Neuronal stem cell (in vitro differentiated cells): ENCODE measurements around the gene DYNLT4.
"Not testable (repeated sequence)": the region's sequence is repeated elsewhere in the genome, so short reads cannot be mapped to it uniquely, and the experiment has no call there.

Experiments used
- DNase-seq: peaks from one replicate; pipeline ENCODE4 v3.0.0-alpha.2; 2013; ENCODE audit warnings: low spot score
- H2AFZ ChIP-seq: one replicate; pipeline ENCODE4 v1.6.1; 2013; ENCODE audit warnings: mild to moderate bottlenecking, low read length, inconsistent platforms
- H2AK5ac ChIP-seq: 2 replicates; pipeline ENCODE4 v1.6.1; 2013; ENCODE audit warnings: low read depth, mild to moderate bottlenecking, inconsistent platforms, low read length, moderate library complexity, mixed read lengths
- H2BK120ac ChIP-seq: 2 replicates; pipeline ENCODE4 v1.6.1; 2013; ENCODE audit warnings: low read depth, mild to moderate bottlenecking, inconsistent platforms, low read length, moderate library complexity, mixed read lengths
- H2BK12ac ChIP-seq: one replicate; pipeline ENCODE4 v1.6.1; 2013; ENCODE audit warnings: low read length, inconsistent platforms
- H2BK15ac ChIP-seq: 2 replicates; pipeline ENCODE4 v1.6.1; 2013; ENCODE audit warnings: mild to moderate bottlenecking, low read length, inconsistent platforms, mixed read lengths
- H2BK5ac ChIP-seq: one replicate; pipeline ENCODE4 v1.6.1; 2013; ENCODE audit warnings: inconsistent platforms, mild to moderate bottlenecking, low read length, moderate library complexity
- H3K14ac ChIP-seq: one replicate; pipeline ENCODE4 v1.6.1; 2013; ENCODE audit warnings: low read length, inconsistent platforms
- H3K18ac ChIP-seq: 2 replicates; pipeline ENCODE4 v1.6.1; 2013; ENCODE audit warnings: low read length, inconsistent platforms
- H3K23ac ChIP-seq: 2 replicates; pipeline ENCODE4 v1.6.1; 2013; ENCODE audit warnings: low read depth, mild to moderate bottlenecking, mixed read lengths, low read length, inconsistent platforms; ENCODE audit not compliant: poor library complexity
- H3K27ac ChIP-seq: replicated peaks from 3 replicates; pipeline ENCODE4 v1.5.1; 2013; ENCODE audit warnings: low read length, inconsistent platforms
- H3K27me3 ChIP-seq, 3 experiments: 2 replicates each; pipeline ENCODE4 v1.6.1; 2013; ENCODE audit warnings: low read length in 3 of 3, mild to moderate bottlenecking in 2 of 3, inconsistent platforms in 1 of 3, low read depth in 1 of 3, mixed read lengths in 1 of 3, moderate library complexity in 1 of 3; ENCODE audit not compliant: control insufficient read depth in 3 of 3, insufficient read depth in 3 of 3
- H3K36me3 ChIP-seq, 2 donors: replicated peaks in 1 of 2; 2 replicates each; pipeline ENCODE4 v1.6.1; 2013; ENCODE audit warnings: low read length in 2 of 2; ENCODE audit not compliant: control insufficient read depth in 2 of 2, insufficient read depth in 2 of 2
- H3K4ac ChIP-seq: 2 replicates; pipeline ENCODE4 v1.6.1; 2013; ENCODE audit warnings: inconsistent platforms, mild to moderate bottlenecking, low read length, moderate library complexity
- H3K4me1 ChIP-seq, 2 donors: 1 replicate in 1 of 2; 2 replicates in 1 of 2; pipeline ENCODE4 v1.6.1; 2013; ENCODE audit warnings: low read length in 2 of 2, low read depth in 1 of 2; ENCODE audit not compliant: control insufficient read depth in 2 of 2, insufficient read depth in 1 of 2
- H3K4me2 ChIP-seq: one replicate; pipeline ENCODE4 v1.6.1; 2013; ENCODE audit warnings: mild to moderate bottlenecking, low read length, inconsistent platforms; ENCODE audit not compliant: insufficient read depth, poor library complexity, severe bottlenecking
- H3K4me3 ChIP-seq, 2 donors: 2 replicates each; pipeline ENCODE4 v1.5.1; 2013; ENCODE audit warnings: low read length in 2 of 2, mild to moderate bottlenecking in 2 of 2, inconsistent platforms in 1 of 2, moderate library complexity in 1 of 2
- H3K79me1 ChIP-seq: one replicate; pipeline ENCODE4 v1.6.1; 2013; ENCODE audit warnings: low read depth, mild to moderate bottlenecking, inconsistent platforms, low read length, moderate library complexity
- H3K9ac ChIP-seq: one replicate; pipeline ENCODE4 v1.6.1; 2013; ENCODE audit warnings: mild to moderate bottlenecking, low read depth, low read length, inconsistent platforms; ENCODE audit not compliant: poor library complexity
- H3K9me3 ChIP-seq, 2 donors: replicated peaks in 1 of 2; 2 replicates each; pipeline versions ENCODE3 to v1.6.1; 2013; ENCODE audit warnings: low read length in 2 of 2, mild to moderate bottlenecking in 2 of 2, inconsistent platforms in 1 of 2, low read depth in 1 of 2, mixed read lengths in 1 of 2, moderate library complexity in 1 of 2; ENCODE audit not compliant: control insufficient read depth in 2 of 2, insufficient read depth in 1 of 2
- H4K8ac ChIP-seq: one replicate; pipeline ENCODE4 v1.6.1; 2013; ENCODE audit warnings: low read depth, mild to moderate bottlenecking, inconsistent platforms, low read length, moderate library complexity
- H4K91ac ChIP-seq: one replicate; pipeline ENCODE4 v1.6.1; 2013; ENCODE audit warnings: low read length, low read depth, mild to moderate bottlenecking, inconsistent platforms; ENCODE audit not compliant: poor library complexity
- WGBS, 2 donors: extraction: QIAGEN DNeasy Blood & Tissue Kit; methylation state at CpG; one replicate each; pipeline ENCODE4 v1.1.7; 2013; ENCODE audit warnings: missing lambda C conversion rate in 2 of 2, mixed read lengths in 1 of 2; ENCODE audit not compliant: insufficient read length in 2 of 2, insufficient replicate concordance in 1 of 2; ENCODE audit errors: extremely low coverage in 2 of 2; 5-methylcytosine and 5-hydroxymethylcytosine counted together

Gene DYNLT4

GRCh38 chr1:44817771-44818495 lies 10.8 kb upstream of the DYNLT4 start:
- no CpG with 5 or more reads among the region's 11 CpGs for WGBS, 2 donors

GRCh38 chr1:44817307-44817706 lies 10.2 kb upstream of the DYNLT4 start:
- Histone ChIP-seq H2BK15ac (no peak overlapping the region), H3K4ac (no peak overlapping the region), H3K4me2 (no peak overlapping the region), H3K36me3 (peaks cover 0 to 13% of the 10 kb centered on the region in 2 donors), H3K23ac (no peak overlapping the region), H3K27me3 (peaks cover 0 to 4% (median 0%) of the 10 kb centered on the region in 3 experiments), H4K8ac (no peak overlapping the region), H2AFZ (no peak overlapping the region), H3K79me1 (peaks cover 6% of the 10 kb centered on the region), H2BK120ac (no peak overlapping the region), H3K9ac (no peak overlapping the region), H3K27ac (no peak overlapping the region), H3K14ac (no peak overlapping the region), H3K4me1 (peaks cover 0 to 14% of the 10 kb centered on the region in 2 donors), H2BK12ac (no peak overlapping the region), H3K18ac (no peak overlapping the region), H3K4me3 (no peak overlapping the region), H3K9me3 (peaks cover 0 to 7% of the 10 kb centered on the region in 2 donors), H4K91ac (no peak overlapping the region), H2AK5ac (no peak overlapping the region), H2BK5ac (no peak overlapping the region)
- DNase-seq: no peak
- no CpG with 5 or more reads among the region's 2 CpGs for WGBS, 2 donors

More at GRCh38 chr1:44817771-44818495, 10.8 kb upstream of the DYNLT4 start:
- H2BK5ac ChIP-seq: no peak overlapping the region
- no peak overlapping the region for H3K9ac ChIP-seq
- no peak overlapping the region for H3K4ac ChIP-seq
- H4K8ac ChIP-seq: no peak overlapping the region
- no peak overlapping the region for H3K4me2 ChIP-seq
- H3K36me3 ChIP-seq: peaks cover 0 to 13% of the 10 kb centered on the region in 2 donors
- H2BK15ac ChIP-seq: no peak overlapping the region
- peaks cover 6% of the 10 kb centered on the region for H3K79me1 ChIP-seq
- no peak overlapping the region for H2AFZ ChIP-seq
- no peak overlapping the region for H3K18ac ChIP-seq
- H2BK12ac ChIP-seq: no peak overlapping the region
- H3K9me3 ChIP-seq: peaks cover 0 to 7% of the 10 kb centered on the region in 2 donors
- peaks cover 0 to 11% of the 10 kb centered on the region in 2 donors for H3K4me1 ChIP-seq
- no peak overlapping the region for H3K23ac ChIP-seq
- H2BK120ac ChIP-seq: no peak overlapping the region
- no peak for DNase-seq
- H3K27ac ChIP-seq: no peak overlapping the region
- H3K27me3 ChIP-seq: peaks cover 0 to 2% (median 0%) of the 10 kb centered on the region in 3 experiments
- no peak overlapping the region for H2AK5ac ChIP-seq
- H4K91ac ChIP-seq: no peak overlapping the region
- no peak overlapping the region for H3K4me3 ChIP-seq
- H3K14ac ChIP-seq: no peak overlapping the region

- Histone ChIP-seq H3K4me1 (peaks cover 0 to 22% of the 10 kb centered on the region in 2 donors), H3K36me3 (peaks cover 0 to 13% of the 10 kb centered on the region in 2 donors)
- not testable (repeated sequence) for H4K91ac ChIP-seq, H3K4me3 ChIP-seq, H3K4me2 ChIP-seq, H4K8ac ChIP-seq, H3K14ac ChIP-seq, H2AFZ ChIP-seq, H2BK5ac ChIP-seq, H3K9ac ChIP-seq, H3K27me3 ChIP-seq, H2BK12ac ChIP-seq, H3K79me1 ChIP-seq, H2BK15ac ChIP-seq, DNase-seq, H3K23ac ChIP-seq, H3K9me3 ChIP-seq, H3K4ac ChIP-seq, H3K27ac ChIP-seq, H3K18ac ChIP-seq, H2BK120ac ChIP-seq, H2AK5ac ChIP-seq
- WGBS, 2 donors: no CpG with 5 or more reads among the region's 9 CpGs
Measured at GRCh38 chr1:44815926-44816325, 8.8 kb upstream of the DYNLT4 start.

GRCh38 chr1:44812822-44813543 lies 5.8 kb upstream of the DYNLT4 start:
- peak overlapping the region; percentile 96 for H4K91ac ChIP-seq
- peak overlapping the region; percentile 68 for H2BK15ac ChIP-seq
- H3K14ac ChIP-seq: peak overlapping the region; percentile 92
- peak overlapping the region; percentile 75 for H2BK12ac ChIP-seq
- no peaks in the 10 kb centered on the region for H3K9me3 ChIP-seq
- WGBS, 2 donors: no CpG with 5 or more reads among the region's 48 CpGs
- H2BK5ac ChIP-seq: peak overlapping the region; percentile 83
- H2AFZ ChIP-seq: no peak overlapping the region
- peak overlapping the region; percentile 68 for H3K23ac ChIP-seq
- DNase-seq: no peak
- peak overlapping the region; percentile 80 for H3K4me2 ChIP-seq
- peaks cover 15 to 30% of the 10 kb centered on the region in 2 donors for H3K4me1 ChIP-seq
- no peak overlapping the region for H2BK120ac ChIP-seq
- H3K27me3 ChIP-seq: peaks cover 0 to 4% (median 0%) of the 10 kb centered on the region in 3 experiments
- H3K79me1 ChIP-seq: peaks cover 3% of the 10 kb centered on the region
- H3K4me3 ChIP-seq: peak overlapping the region in 1 of 2 donors; percentile 81
- peaks cover 0 to 13% of the 10 kb centered on the region in 2 donors for H3K36me3 ChIP-seq
- peak overlapping the region; percentile 94 for H3K9ac ChIP-seq
- peak overlapping the region; percentile 21 for H4K8ac ChIP-seq
- peak overlapping the region; percentile 81 for H3K4ac ChIP-seq
- H3K18ac ChIP-seq: peak overlapping the region; percentile 97
- H2AK5ac ChIP-seq: peak overlapping the region; percentile 95
- H3K27ac ChIP-seq: no peak overlapping the region
